ENCODE measurements around the gene GUCY1B1.

Gene GUCY1B1

GRCh38 chr4:155761047-155761446, 2.2 kb downstream of the GUCY1B1 start:
- no peak for DNase-seq (ENCODE audit: low read depth in 2 of 2, low spot score in 1 of 2)

GRCh38 chr4:155761916-155762315, 3.1 kb downstream of the GUCY1B1 start:
- no peak for DNase-seq (ENCODE audit: low read depth in 2 of 2, low spot score in 1 of 2)

- no peak for DNase-seq (ENCODE audit: low read depth in 2 of 2, low spot score in 1 of 2)
Measured at GRCh38 chr4:155762334-155762733, 3.5 kb downstream of the GUCY1B1 start.

- DNase-seq (ENCODE audit: low read depth in 2 of 2, low spot score in 1 of 2) = no peak
Measured at GRCh38 chr4:155763551-155763950, 4.7 kb downstream of the GUCY1B1 start.

- no peak for DNase-seq (ENCODE audit: low read depth in 2 of 2, low spot score in 1 of 2)
Measured at GRCh38 chr4:155765149-155765548, 6.3 kb downstream of the GUCY1B1 start.

- no peak for DNase-seq (ENCODE audit: low read depth in 2 of 2, low spot score in 1 of 2)
Measured at GRCh38 chr4:155766622-155767021, 7.8 kb downstream of the GUCY1B1 start.

DNA sequence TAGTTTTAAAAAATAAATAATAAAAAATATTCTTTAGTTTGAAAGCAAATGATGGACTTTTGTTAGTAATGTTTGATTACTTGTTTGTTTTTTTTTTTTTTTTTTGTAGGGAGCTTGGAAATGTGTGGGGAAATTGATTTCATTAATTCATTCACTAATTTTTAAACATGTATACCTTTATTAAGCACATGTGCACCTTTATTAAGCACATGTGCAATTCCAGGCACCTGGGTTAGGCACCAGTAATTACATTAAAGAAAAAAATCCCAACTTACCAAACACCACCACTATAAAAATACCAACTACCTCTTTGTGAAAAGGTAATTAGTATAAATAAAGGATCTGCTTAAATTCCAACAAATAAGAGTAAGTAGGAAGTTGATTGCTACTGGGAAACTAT, 9.5 kb downstream of the GUCY1B1 start:
- no peak for DNase-seq (ENCODE audit: low read depth in 2 of 2, low spot score in 1 of 2)

DNA sequence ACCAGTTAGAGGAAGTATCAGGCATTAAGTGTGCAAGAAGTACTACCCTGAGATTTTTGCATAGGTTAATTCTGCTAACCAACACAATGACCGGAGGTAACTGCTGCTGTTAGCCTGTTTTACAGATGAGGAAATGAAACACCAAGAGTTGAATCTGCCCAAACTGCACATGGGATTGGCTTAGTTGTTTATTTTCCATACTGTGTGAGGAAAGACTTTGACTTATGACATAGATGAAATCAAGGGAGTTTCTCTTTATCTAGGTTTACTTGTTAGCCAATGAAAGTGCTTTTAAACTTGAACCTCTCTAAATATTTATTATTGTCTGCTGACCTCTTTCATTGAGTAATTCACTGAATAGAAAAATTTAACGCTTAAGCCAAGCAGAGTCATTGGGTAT, 10.3 kb downstream of the GUCY1B1 start:
- no peak for DNase-seq (ENCODE audit: low read depth in 2 of 2, low spot score in 1 of 2)

DNA sequence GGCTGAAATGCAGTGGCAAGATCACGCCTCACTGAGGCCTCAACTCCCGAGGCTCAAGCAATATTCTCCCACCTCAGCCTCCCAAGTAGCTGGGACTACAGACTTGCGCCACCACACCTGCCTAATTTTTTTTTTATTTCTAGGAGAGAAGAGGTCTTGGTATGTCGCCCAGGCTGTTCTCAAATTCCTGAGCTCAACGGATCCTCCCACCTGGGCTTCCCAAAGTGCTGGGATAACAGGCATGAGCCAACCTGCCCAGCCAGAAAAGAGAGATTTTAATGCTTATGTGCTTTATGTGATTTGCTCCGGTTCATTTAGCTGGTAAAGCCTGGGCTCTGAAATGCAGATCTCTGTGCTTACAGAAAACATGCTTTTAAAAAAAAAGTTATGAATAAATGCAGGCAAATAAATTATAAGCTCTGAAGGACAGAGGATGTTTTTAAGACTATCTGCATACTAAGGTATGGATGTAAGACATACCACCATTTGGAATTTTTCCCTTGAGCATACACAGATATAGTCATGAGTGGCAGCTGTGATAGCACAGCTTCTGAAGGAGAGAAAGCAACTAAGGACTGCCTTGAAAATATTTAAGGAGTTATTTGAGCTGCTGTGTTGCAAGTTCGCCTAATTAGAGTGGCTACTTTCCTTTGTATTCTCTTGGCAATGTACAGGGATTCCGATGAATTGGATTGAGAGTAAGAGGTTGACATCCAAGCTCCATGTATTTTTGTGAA, 13.8 kb downstream of the GUCY1B1 start:
- DNase-seq (ENCODE audit: low read depth in 2 of 2, low spot score in 1 of 2) = no peak

DNA sequence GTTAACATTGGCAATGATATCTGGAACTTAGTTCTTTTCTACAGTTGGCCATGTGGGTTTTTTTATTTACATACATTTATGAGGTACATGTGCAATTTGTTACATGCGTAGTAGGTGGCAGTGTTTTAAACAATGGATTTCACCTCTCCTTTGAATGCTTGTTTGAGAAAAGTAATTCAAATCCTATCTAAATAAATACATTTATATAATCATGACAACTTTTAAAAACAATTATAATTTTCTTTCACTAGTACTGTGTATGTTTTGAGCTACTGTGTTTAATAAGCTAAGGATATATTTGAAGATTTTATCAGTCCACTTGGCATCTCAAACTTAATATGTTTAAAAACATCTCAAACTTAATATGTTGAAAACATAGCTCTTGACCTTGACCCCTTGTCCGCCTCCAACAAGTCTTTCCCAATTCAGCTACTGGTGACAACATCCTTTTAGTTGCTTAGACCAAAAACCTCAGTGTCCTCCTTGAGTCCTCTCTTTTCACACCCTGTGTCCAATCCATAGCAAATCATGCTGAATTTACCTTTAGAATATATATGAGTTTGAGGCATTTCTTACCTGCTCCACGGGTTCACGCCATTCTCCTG, 14.5 kb downstream of the GUCY1B1 start:
- DNase-seq (ENCODE audit: low read depth in 2 of 2, low spot score in 1 of 2) = no peak

DNA sequence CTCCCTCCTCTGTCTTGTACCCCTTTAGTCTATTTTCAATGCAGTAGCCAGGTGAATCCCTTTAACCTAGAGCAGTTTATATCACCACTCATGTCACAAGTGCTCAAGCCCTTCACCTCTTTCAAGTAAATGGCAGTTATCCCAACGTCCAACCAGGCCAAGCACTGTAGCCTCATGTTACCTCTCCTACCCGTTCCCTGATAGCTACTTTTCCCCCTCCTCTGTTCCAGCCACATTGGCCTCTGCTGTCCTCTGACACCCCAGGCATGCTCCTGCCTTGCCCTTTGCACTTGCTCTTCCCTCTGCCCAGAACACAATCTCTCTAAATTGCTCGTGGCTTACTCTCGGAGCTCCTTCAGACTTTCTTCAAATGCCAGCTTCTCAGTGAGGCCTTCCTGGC, 15.2 kb downstream of the GUCY1B1 start:
- DNase-seq (ENCODE audit: low read depth in 2 of 2, low spot score in 1 of 2) = no peak

- DNase-seq (ENCODE audit: low read depth in 2 of 2, low spot score in 1 of 2) = no peak
Measured at GRCh38 chr4:155777971-155778735, 19.3 kb downstream of the GUCY1B1 start.

DNA sequence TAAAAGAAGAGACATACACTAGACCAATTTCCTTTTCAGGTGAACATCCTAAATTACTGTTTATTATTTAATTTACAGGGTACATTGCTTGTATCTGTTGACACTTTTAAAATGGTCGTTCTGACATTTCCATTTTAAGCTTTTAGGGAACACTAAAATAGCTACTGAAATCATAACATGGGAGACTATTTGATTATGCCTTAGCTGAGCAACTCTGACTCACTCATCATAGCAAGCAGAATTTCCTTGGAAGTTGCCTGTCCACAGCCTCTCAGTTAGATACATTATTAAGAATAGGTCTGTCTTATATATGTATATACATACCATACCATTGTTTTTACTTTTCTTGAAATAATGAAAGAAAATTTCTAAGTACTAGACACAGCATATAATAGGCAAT, 22.0 kb downstream of the GUCY1B1 start:
- no peak for DNase-seq (ENCODE audit: low read depth in 2 of 2, low spot score in 1 of 2)

DNA sequence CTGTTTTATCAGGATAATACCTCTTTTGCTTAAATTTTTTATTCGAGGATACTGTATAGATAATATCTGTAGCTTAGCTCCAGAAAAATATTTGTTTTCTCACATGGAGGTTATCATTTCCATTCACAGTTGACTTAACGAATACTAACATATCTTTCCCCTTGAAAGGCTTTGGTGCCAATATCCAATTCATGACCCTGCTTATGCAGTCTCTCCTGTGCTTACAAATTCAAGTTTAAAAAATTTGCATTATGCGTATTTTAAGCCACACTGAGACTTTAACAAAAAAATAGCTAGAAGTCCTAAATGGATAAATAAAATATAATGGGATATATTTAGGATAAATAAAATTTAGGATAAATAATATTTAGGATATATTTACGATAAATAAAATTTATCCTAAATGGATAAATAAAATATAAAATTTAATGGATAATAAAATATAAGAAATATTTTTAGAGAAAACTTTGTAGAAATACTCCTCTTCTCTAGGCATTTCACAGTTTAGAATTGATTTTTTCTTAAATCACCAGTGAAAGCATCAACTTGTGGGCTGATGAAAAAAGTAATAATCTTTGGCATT, 22.5 kb downstream of the GUCY1B1 start:
- DNase-seq (ENCODE audit: low read depth in 2 of 2, low spot score in 1 of 2) = no peak

DNA sequence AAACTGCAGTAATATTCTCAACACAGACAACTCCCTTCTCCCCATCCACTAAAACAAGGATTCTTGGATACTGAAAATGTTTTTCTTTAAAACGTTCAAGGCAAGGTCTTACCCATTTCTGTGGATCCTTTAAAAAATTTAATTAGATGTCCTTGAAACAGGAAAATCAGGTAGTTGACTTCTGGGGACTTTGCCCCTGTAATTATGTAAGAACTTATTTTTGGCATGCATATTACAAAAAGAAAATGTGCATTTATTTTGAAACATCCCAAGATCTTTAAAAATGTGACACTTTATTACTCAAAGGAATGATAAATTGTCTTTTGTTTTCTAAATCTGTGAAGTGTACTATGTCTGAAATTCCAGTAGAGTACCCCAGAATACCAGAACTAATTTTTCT, 25.8 kb downstream of the GUCY1B1 start:
- DNase-seq (ENCODE audit: low read depth in 2 of 2, low spot score in 1 of 2) = no peak

GRCh38 chr4:155785828-155786227, 27.0 kb downstream of the GUCY1B1 start:
- DNase-seq (ENCODE audit: low read depth in 2 of 2, low spot score in 1 of 2) = no peak

- no peak for DNase-seq (ENCODE audit: low read depth in 2 of 2, low spot score in 1 of 2)
Measured at GRCh38 chr4:155787113-155787710, 28.4 kb downstream of the GUCY1B1 start.

DNA sequence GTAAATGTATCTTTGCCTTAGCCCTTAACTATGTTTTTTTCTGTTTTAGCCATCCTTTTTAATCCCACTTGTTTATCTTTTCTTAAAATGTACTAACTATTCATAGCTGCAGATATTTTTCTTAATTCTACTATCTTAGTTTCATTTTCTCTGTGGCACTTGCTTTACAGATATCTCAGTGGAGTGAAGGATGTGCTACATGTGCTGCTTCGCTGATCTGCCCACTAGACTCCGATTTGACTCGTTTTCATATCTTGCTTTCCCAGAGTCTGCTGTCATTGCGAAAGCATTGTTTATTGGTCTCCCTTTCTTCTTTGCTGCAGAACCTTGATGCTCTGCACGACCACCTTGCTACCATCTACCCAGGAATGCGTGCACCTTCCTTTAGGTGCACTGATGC, 30.6 kb downstream of the GUCY1B1 start:
- DNase-seq (ENCODE audit: low read depth in 2 of 2, low spot score in 1 of 2) = no peak

GRCh38 chr4:155789982-155790381, 31.2 kb downstream of the GUCY1B1 start:
- no peak for DNase-seq (ENCODE audit: low read depth in 2 of 2, low spot score in 1 of 2)

DNA sequence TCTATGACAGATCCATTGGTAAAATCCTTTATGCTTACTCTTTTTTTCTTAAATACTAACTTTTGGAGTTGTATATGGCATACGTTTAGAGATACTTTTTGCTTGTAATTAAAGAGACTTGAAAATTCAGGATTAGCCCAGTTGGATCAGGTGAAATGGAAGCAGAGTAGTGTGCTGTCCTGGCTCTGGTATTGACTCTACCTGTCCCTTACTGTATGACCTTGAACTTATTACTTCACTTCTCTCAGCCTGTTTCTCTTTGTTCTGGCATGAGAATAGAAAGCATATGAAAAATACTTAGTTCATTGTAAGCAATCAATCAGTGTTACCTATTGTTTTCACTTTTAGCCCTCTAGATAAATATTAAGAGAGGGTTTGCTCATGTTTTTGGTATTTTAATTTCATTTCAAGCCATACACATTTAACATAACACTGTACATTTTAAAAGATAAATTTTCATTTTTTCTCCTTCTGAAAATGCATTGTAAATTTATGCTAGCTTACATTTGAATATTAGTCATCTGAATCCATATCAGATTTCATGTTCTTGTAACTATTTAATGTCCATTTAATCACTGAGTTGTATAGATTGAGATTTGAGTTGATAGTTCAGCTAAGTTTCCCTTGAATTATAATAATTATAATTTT, 35.9 kb downstream of the GUCY1B1 start:
- no peak for DNase-seq (ENCODE audit: low read depth in 2 of 2, low spot score in 1 of 2)

DNA sequence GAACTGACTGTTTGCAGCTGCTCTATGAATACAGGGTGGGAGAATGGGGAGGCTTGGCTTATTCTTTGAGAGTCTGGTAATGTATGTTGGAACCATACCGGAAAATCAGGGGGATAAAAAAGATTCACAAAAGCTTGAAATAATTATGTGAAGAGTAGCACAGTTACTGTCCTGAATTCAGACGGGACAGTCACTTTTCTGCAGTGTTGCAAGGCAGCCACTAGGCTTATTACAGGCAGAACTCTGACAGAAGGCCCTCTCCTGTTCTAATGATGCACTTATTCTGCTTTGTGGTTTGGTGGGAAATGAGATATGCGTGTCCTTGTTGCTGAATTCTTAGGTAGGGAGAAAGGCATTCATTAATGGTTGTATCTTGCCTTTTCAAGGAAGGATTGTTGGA, 37.2 kb downstream of the GUCY1B1 start:
- DNase-seq (ENCODE audit: low read depth in 2 of 2, low spot score in 1 of 2) = no peak

All from stimulated activated CD8-positive, alpha-beta memory T cell treated with anti-CD3 and anti-CD28 coated beads, Interleukin-4, amount 100 ng/mL, for 1 hour (primary cell).